ENCODE measurements around the gene ELMOD1.

GRCh38 chr11:107683807-107684206 lies 92.9 kb downstream of the ELMOD1 start:
- TF ChIP-seq POLR2A (IDR thresholded peaks at IDR 0.05; ENCODE audit: low read depth, low read length) (no peak), POU2F2 (IDR thresholded peaks at IDR 0.05; ENCODE audit: low read depth, low read length) (no peak)
